A673 (cell line): Measurements from ENCODE around the gene MSANTD2. TPM values are rescaled to one million over a fixed set of nuclear protein-coding genes. Genes with fewer than 3 reads are reported as not detected.

Source experiments
- BruUV-seq: library from RNA; stranded (reverse); fragments of 400-500 nt; replicated peaks from 2 replicates; lab custom pipeline; 2021; lab: Mats Ljungman, UMichigan
- CTCF ChIA-PET: fragments of 300-600 bp; sonication (Branson Sonifier 250); formaldehyde crosslinking; loops from one replicate; lab custom pipeline; 2022; ENCODE audit warnings: antibody characterized with exemption; lab: Charles Lee
- POLR2A ChIA-PET: fragments of 300-600 bp; sonication (Branson Sonifier 250); formaldehyde crosslinking; loops from one replicate; lab custom pipeline; 2022; ENCODE audit warnings: antibody characterized with exemption; ENCODE audit not compliant: low non-redundant PET; lab: Charles Lee
- DNase-seq: peaks from one replicate; pipeline ENCODE4 v3.0.0-alpha.2; 2015; ENCODE audit warnings: low spot score
- H3K27ac ChIP-seq: fragments of 200-600 bp; sonication (generic); 2 replicates; pipeline ENCODE4 v1.5.1; 2016; ENCODE audit warnings: mixed run types, low read depth, mild to moderate bottlenecking, mixed read lengths, antibody characterized with exemption, low read length; ENCODE audit not compliant: poor library complexity, severe bottlenecking
- H3K27me3 ChIP-seq: fragments of 200-600 bp; sonication (generic); replicated peaks from 2 replicates; pipeline ENCODE4 v1.6.1; 2017; ENCODE audit warnings: mixed run types, low read depth, mild to moderate bottlenecking, mixed read lengths, antibody characterized with exemption, low read length; ENCODE audit not compliant: insufficient read depth, poor library complexity
- H3K36me3 ChIP-seq: fragments of 200-600 bp; sonication (generic); 2 replicates; pipeline ENCODE4 v1.6.1; 2016; ENCODE audit warnings: mixed run types, mild to moderate bottlenecking, mixed read lengths, antibody characterized with exemption, low read length; ENCODE audit not compliant: insufficient read depth, poor library complexity, severe bottlenecking
- H3K4me1 ChIP-seq: fragments of 200-600 bp; sonication (generic); 2 replicates; pipeline ENCODE4 v1.6.1; 2017; ENCODE audit warnings: mixed run types, mild to moderate bottlenecking, mixed read lengths, antibody characterized with exemption, low read length; ENCODE audit not compliant: insufficient read depth, poor library complexity, severe bottlenecking
- H3K4me3 ChIP-seq: fragments of 200-600 bp; sonication (generic); 2 replicates; pipeline ENCODE4 v1.5.1; 2016; ENCODE audit warnings: low read depth, mixed run types, mild to moderate bottlenecking, mixed read lengths, low read length; ENCODE audit not compliant: poor library complexity, severe bottlenecking
- H3K9me3 ChIP-seq: fragments of 200-600 bp; sonication (generic); 2 replicates; pipeline ENCODE4 v1.6.1; 2016; ENCODE audit warnings: mixed run types, low read depth, mild to moderate bottlenecking, mixed read lengths, antibody characterized with exemption, low read length; ENCODE audit not compliant: poor library complexity, severe bottlenecking
- CTCF ChIP-seq: fragments of 300-800, 200-600 bp; sonication (generic); conservative IDR thresholded peaks from 2 replicates; pipeline ENCODE4 v1.5.1; 2017; ENCODE audit warnings: low read depth, mild to moderate bottlenecking, antibody characterized with exemption, low read length, moderate library complexity, mixed read lengths
- EZH2 ChIP-seq: fragments of 200-600 bp; sonication (generic); IDR thresholded peaks from 2 replicates; pipeline ENCODE4 v1.6.1; 2017; ENCODE audit warnings: borderline replicate concordance, low read depth, mild to moderate bottlenecking, mixed read lengths, antibody characterized with exemption, low read length; ENCODE audit not compliant: poor library complexity, severe bottlenecking
- intact Hi-C: fragments of 100-400 bp; cut with micrococcal nuclease; formaldehyde crosslinking; loops from one replicate; pipeline ENCODE4 v1.10.0; 2022; ENCODE audit not compliant: unreplicated experiment
- total RNA-seq: library from RNA; stranded (reverse); gene quantifications from 2 replicates; pipeline ENCODE4 v1.2.3, GENCODE V29; 2021

MSANTD2 gene
- total RNA-seq, 1 experiment from 2014 or later = 33.3 TPM

- intact Hi-C loops = no loop called here
- no peaks in the 10 kb centered on the region for H3K27me3 ChIP-seq
Observed at GRCh38 chr11:124743050-124743449, 57.2 kb downstream of the MSANTD2 start.

DNA sequence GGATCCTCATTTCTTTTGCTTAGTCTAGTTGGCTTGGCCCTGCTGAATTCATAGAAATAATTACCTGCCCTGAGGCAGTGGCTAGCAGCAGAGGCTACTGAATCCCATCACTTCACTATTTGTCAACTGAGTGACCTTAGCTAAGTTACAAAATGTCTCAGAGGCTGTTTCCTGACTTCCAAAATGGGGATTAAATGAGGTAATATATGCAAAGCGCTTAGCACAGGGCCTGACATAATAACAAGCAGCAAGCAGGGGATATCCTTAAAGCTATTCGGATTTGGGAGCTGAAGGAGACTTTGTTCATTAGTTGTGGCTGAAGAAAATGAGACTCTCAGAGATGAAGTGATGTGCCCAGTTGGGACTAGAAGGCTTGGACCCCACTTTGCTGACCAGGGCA lies 57.7 kb downstream of the MSANTD2 start:
- no TSS peak for BruUV-seq
- DNase-seq = no peak
- no peaks in the 10 kb centered on the region for H3K27me3 ChIP-seq
- intact Hi-C loops = no loop called here
- H3K4me3 ChIP-seq = no peak overlapping the region
- CTCF ChIA-PET = no interaction called here
- no peaks in the 10 kb centered on the region for H3K36me3 ChIP-seq
- peaks cover 32% of the 10 kb centered on the region for H3K4me1 ChIP-seq
- H3K9me3 ChIP-seq = no peaks in the 10 kb centered on the region
- POLR2A ChIA-PET = no interaction called here
- H3K27ac ChIP-seq = no peak overlapping the region
- TF ChIP-seq EZH2 (no peak), CTCF (no peak)

More at GRCh38 chr11:124743050-124743449, 57.2 kb downstream of the MSANTD2 start:
- no peak for TF ChIP-seq CTCF
- no peak for TF ChIP-seq EZH2
- H3K27ac ChIP-seq = no peak overlapping the region
- BruUV-seq = no TSS peak
- POLR2A ChIA-PET = no interaction called here
- peaks cover 32% of the 10 kb centered on the region for H3K4me1 ChIP-seq
- H3K4me3 ChIP-seq = no peak overlapping the region
- DNase-seq = no peak
- H3K36me3 ChIP-seq = no peaks in the 10 kb centered on the region
- CTCF ChIA-PET = no interaction called here
- H3K9me3 ChIP-seq = no peaks in the 10 kb centered on the region

- H3K4me3 ChIP-seq = peak overlapping the region; percentile 81
- BruUV-seq = no TSS peak
- intact Hi-C loops = no loop called here
- no peaks in the 10 kb centered on the region for H3K36me3 ChIP-seq
- H3K9me3 ChIP-seq = no peaks in the 10 kb centered on the region
- TF ChIP-seq CTCF (peak; percentile 74), EZH2 (no peak)
- H3K27me3 ChIP-seq = no peaks in the 10 kb centered on the region
- DNase-seq = peak; percentile 70
- POLR2A ChIA-PET = no interaction called here
- H3K4me1 ChIP-seq = peaks cover 22% of the 10 kb centered on the region
- peak overlapping the region; percentile 9 for H3K27ac ChIP-seq
- CTCF ChIA-PET = no interaction called here
Observed at GRCh38 chr11:124740277-124740882, 59.8 kb downstream of the MSANTD2 start.
